ENCODE measurements around the gene SLC28A3. TPM values are rescaled to one million over a fixed set of nuclear protein-coding genes. Genes with fewer than 3 reads are reported as not detected.
A peak's percentile ranks its signal among the peaks of the same experiment; 100 is the strongest.

SLC28A3 gene
- polyA plus RNA-seq, 1 experiment, result 0.74 TPM

DNA sequence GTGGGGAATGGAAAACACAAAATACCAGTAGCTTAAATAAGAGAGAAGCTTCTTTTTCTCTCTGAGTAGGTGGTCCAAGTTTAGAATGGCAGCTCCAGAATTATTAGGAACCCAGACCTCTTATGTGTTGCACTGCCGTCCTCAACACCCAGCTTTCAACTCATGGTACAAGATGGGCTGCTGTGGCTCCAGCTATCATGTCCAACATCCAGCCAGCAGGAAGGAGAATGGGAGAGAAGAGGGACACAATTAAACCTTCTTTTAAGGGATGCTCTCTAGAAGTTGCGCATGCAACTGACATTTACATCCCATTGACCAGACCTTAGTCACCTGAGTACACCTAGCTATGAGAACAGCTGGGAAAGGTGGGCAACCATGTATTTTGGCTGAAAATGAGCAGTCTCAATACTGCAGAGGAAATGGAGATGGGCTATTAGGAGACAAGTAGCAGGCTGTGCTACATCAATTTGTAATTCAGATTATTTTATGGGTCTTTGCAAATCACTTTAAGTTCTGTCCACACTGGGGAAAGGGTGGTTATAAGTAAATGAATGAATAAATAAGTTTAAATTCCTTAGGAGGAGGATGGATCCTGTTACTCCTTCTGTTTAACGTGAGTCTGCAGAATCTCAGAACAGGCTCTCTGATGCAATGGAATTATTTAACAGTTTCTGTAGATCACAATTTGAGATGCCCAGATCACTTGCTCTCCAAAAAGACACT lies 76.1 kb downstream of the SLC28A3 start:
- no peak overlapping the region for H3K27ac ChIP-seq (ENCODE audit: low read depth, low read length)
- TF ChIP-seq CTCF (IDR thresholded peaks at IDR 0.05; ENCODE audit: low read depth, low read length), result no peak
- DNase-seq (ENCODE audit: low read depth, low spot score), result no peak
- ChIA-PET CTCF (interaction anchor here (0.6 to 1.7 kb wide), 3 partner anchors 9 to 327 kb away, joined by 3 to 6 read pairs (median 3); no protein-coding TSS in a partner anchor), POLR2A (interaction anchor here (0.6 kb wide), 1 partner anchor 300 kb away, joined by 3 read pairs; no protein-coding TSS in a partner anchor)
- no peaks in the 10 kb centered on the region for H3K27me3 ChIP-seq (ENCODE audit: control insufficient read depth, insufficient read depth, low read length)
- peaks cover 2% of the 10 kb centered on the region; the same call in 1 of the 2 replicates for H3K9me3 ChIP-seq (ENCODE audit: control insufficient read depth, insufficient read depth, low read length)
- H3K4me3 ChIP-seq (ENCODE audit: low read depth, low read length), result no peak overlapping the region

DNA sequence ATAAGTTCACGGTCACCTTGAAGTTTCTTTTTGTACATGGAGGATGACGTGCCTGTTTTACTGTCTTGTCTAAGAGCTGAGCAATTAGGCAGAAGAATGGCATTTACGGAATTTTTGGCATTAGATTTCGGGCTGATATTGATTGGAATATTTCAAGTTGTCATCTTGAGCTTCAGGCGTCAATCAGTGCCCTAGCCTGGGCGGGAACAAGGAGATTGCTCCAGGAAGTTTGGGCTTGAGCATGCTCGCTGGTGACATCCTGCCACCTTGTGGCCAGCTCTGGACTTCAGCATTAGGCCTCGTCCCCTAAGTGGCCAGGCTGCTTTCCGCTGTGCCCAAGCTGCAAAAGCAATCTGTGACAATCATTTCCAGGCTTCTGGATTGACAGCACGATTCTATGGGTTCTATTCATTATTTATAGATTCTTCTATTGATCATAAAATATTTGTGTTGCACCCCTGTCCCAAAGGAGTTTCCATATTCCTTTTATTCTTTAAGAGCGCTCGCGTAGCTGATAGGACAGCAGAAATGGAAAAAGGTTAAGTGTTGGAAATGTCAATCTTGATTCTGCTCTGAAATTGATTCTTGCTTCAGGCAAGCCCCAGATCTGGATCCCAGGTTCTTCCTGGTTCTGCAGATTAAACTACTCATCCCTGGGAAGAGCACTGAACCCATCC lies 79.3 kb downstream of the SLC28A3 start:
- Histone ChIP-seq H3K27me3 (ENCODE audit: control insufficient read depth, insufficient read depth, low read length) (no peaks in the 10 kb centered on the region), H3K4me3 (ENCODE audit: low read depth, low read length) (peak overlapping the region; percentile 43), H3K9me3 (ENCODE audit: control insufficient read depth, insufficient read depth, low read length) (peaks cover 2% of the 10 kb centered on the region; the same call in 1 of the 2 replicates), H3K27ac (ENCODE audit: low read depth, low read length) (no peak overlapping the region)
- ChIA-PET POLR2A (interaction anchor here (1.0 to 1.1 kb wide), 2 partner anchors 281 to 296 kb away, joined by 3 to 5 read pairs; partner anchors contain the start of gene HNRNPK), CTCF (interaction anchor here (0.6 to 3.9 kb wide), 80 partner anchors 9 to 641 kb away, joined by 3 to 66 read pairs (median 5); partner anchors contain the start of genes HNRNPK, KIF27 and RMI1)
- TF ChIP-seq CTCF (IDR thresholded peaks at IDR 0.05; ENCODE audit: low read depth, low read length), result peak; percentile 96
- peak; percentile 47 for DNase-seq (ENCODE audit: low read depth, low spot score)

GRCh38 chr9:84258371-84258770 lies 82.2 kb downstream of the SLC28A3 start:
- DNase-seq (ENCODE audit: low read depth, low spot score), result no peak
- peaks cover 4% of the 10 kb centered on the region for H3K27me3 ChIP-seq (ENCODE audit: control insufficient read depth, insufficient read depth, low read length)
- ChIA-PET CTCF (no interaction called here), POLR2A (no interaction called here)
- TF ChIP-seq CTCF (IDR thresholded peaks at IDR 0.05; ENCODE audit: low read depth, low read length), result no peak
- H3K9me3 ChIP-seq (ENCODE audit: control insufficient read depth, insufficient read depth, low read length), result no peaks in the 10 kb centered on the region
- no peak overlapping the region for H3K4me3 ChIP-seq (ENCODE audit: low read depth, low read length)
- no peak overlapping the region for H3K27ac ChIP-seq (ENCODE audit: low read depth, low read length)

- Histone ChIP-seq H3K27ac (ENCODE audit: low read depth, low read length) (no peak overlapping the region), H3K4me3 (ENCODE audit: low read depth, low read length) (no peak overlapping the region), H3K9me3 (ENCODE audit: control insufficient read depth, insufficient read depth, low read length) (no peaks in the 10 kb centered on the region), H3K27me3 (ENCODE audit: control insufficient read depth, insufficient read depth, low read length) (peaks cover 7% of the 10 kb centered on the region)
- no peak for TF ChIP-seq CTCF (IDR thresholded peaks at IDR 0.05; ENCODE audit: low read depth, low read length)
- CTCF ChIA-PET, result interaction anchor here (0.6 to 1.7 kb wide), 5 partner anchors 8 to 335 kb away, joined by 3 to 5 read pairs (median 3); no protein-coding TSS in a partner anchor
- DNase-seq (ENCODE audit: low read depth, low spot score), result no peak
- POLR2A ChIA-PET, result no interaction called here
These were observed 84.9 kb downstream of the SLC28A3 start for GRCh38 chr9:84255696-84256095.

Data from AG04450 (cell line).